ENCODE results near the gene TCF4. TPM values are rescaled to one million over a fixed set of nuclear protein-coding genes. Genes with fewer than 3 reads are reported as not detected.

TCF4 gene
- total and polyA plus RNA-seq, 2 experiments from 2014 or later: 77.7 to 89.2 TPM

- TF ChIP-seq EZH2phosphoT487 (IDR thresholded peaks at IDR 0.05; ENCODE audit: unreplicated experiment) (no peak), CTCF (conservative IDR thresholded peaks at IDR 0.05; ENCODE audit: low read depth in 2 of 2) (no peak), NANOG (IDR thresholded peaks at IDR 0.05; ENCODE audit: borderline replicate concordance) (no peak)
Observed at GRCh38 chr18:55546851-55547704, 40.9 kb downstream of the TCF4 start (continued).

- DNase-seq (ENCODE audit: low spot score) (no peak), ATAC-seq (no peak)
- H3K27me3 ChIP-seq (ENCODE audit: insufficient read depth): no peaks in the 10 kb centered on the region
- no peaks in the 10 kb centered on the region for H3K9me2 ChIP-seq (ENCODE audit: insufficient read depth)
- H3K27ac ChIP-seq (ENCODE audit: low read depth): no peak overlapping the region
- peaks cover 95% of the 10 kb centered on the region for H3K79me2 ChIP-seq (replicated peaks; ENCODE audit: insufficient read depth)
- no peaks in the 10 kb centered on the region for H3K9me3 Mint-ChIP-seq
- H3K4me3 ChIP-seq: no peak overlapping the region
- H3K4me3 Mint-ChIP-seq: no peak overlapping the region
- H3K4me1 Mint-ChIP-seq: peaks cover 52% of the 10 kb centered on the region
- H2AFZ ChIP-seq: no peak overlapping the region
- H3K4me1 ChIP-seq (ENCODE audit: insufficient read depth): peaks cover 44% of the 10 kb centered on the region
- no peaks in the 10 kb centered on the region for H3K27me3 Mint-ChIP-seq (ENCODE audit: insufficient read depth, low read depth, poor library complexity)
- no peak overlapping the region; the same call in 1 of the 2 replicates for H3K27ac Mint-ChIP-seq
- H3K36me3 ChIP-seq (ENCODE audit: insufficient read depth): no peaks in the 10 kb centered on the region
- no peaks in the 10 kb centered on the region for H3K36me3 Mint-ChIP-seq (ENCODE audit: low read depth)
- no peaks in the 10 kb centered on the region for H4K20me1 ChIP-seq (replicated peaks; ENCODE audit: insufficient read depth)
- H3K4me2 ChIP-seq: no peak overlapping the region
- H3F3A ChIP-seq (replicated peaks; ENCODE audit: low read depth): no peaks in the 10 kb centered on the region
- TF ChIP-seq STAT1 (IDR thresholded peaks at IDR 0.05; ENCODE audit: unreplicated experiment): no peak
- TF ChIP-seq CREB1 (CRISPR knock-in tag; IDR thresholded peaks at IDR 0.05; ENCODE audit: low read depth): no peak
- no peak for TF ChIP-seq ETS1 (IDR thresholded peaks at IDR 0.05)
- TF ChIP-seq EZH2phosphoT487 (IDR thresholded peaks at IDR 0.05; ENCODE audit: unreplicated experiment): no peak
- TF ChIP-seq EZH2 (IDR thresholded peaks at IDR 0.05; ENCODE audit: low read depth, unreplicated experiment): no peak
- no peak for TF ChIP-seq POLR2AphosphoS5 (IDR thresholded peaks at IDR 0.05; ENCODE audit: low read depth)
- TF ChIP-seq ZNF331 (CRISPR knock-in tag; IDR thresholded peaks at IDR 0.05; ENCODE audit: low read depth): no peak
- no peak for TF ChIP-seq CTCF (conservative IDR thresholded peaks at IDR 0.05; ENCODE audit: low read depth in 2 of 2)
- no peak for TF ChIP-seq ZNF114 (CRISPR knock-in tag; IDR thresholded peaks at IDR 0.05)
- no peak for TF ChIP-seq NANOG (IDR thresholded peaks at IDR 0.05; ENCODE audit: borderline replicate concordance)
- no peak for TF ChIP-seq JUNB (IDR thresholded peaks at IDR 0.05; ENCODE audit: unreplicated experiment)
- no peak for TF ChIP-seq ZNF462 (CRISPR knock-in tag; IDR thresholded peaks at IDR 0.05)
Observed at GRCh38 chr18:55544014-55544413, 44.0 kb downstream of the TCF4 start.

All from GM23338 (cell line).